Fibroblast of lung (primary cell): Measurements from ENCODE around the gene LAP3.

Experiments
- EZH2 ChIP-seq: IDR thresholded peaks from 2 replicates; pipeline ENCODE4 v1.5.1; 2012; ENCODE audit warnings: low read length, control low read depth, mild to moderate bottlenecking; ENCODE audit errors: missing control alignments
- TF ChIP-seq, protein P1 (sequence below), 2 donors: IDR thresholded peaks in 1 of 2; conservative IDR thresholded peaks in 1 of 2; 1 replicate in 1 of 2; 2 replicates in 1 of 2; pipeline ENCODE4 v1.5.1; 2011 to 2012; ENCODE audit warnings: low read length in 2 of 2, control low read depth in 1 of 2, inconsistent platforms in 1 of 2, low read depth in 1 of 2, mild to moderate bottlenecking in 1 of 2

DNA sequence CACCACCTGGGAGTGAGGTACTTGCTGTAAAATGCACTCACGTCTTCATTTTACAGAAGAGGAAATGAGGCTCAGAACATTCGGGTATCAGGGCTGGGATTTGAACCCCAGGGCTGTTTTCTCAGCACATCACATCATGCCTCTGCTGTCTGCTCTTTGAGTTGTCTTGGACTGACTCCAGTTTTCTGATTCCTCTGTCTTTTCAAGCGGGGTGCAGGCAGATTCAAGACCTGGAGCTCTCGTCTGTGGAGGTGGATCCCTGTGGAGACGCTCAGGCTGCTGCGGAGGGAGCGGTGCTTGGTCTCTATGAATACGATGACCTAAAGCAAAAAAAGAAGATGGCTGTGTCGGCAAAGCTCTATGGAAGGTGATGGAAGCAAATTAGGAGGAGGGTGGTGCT lies 6.3 kb downstream of the LAP3 start:
- TF ChIP-seq, protein P1, sequence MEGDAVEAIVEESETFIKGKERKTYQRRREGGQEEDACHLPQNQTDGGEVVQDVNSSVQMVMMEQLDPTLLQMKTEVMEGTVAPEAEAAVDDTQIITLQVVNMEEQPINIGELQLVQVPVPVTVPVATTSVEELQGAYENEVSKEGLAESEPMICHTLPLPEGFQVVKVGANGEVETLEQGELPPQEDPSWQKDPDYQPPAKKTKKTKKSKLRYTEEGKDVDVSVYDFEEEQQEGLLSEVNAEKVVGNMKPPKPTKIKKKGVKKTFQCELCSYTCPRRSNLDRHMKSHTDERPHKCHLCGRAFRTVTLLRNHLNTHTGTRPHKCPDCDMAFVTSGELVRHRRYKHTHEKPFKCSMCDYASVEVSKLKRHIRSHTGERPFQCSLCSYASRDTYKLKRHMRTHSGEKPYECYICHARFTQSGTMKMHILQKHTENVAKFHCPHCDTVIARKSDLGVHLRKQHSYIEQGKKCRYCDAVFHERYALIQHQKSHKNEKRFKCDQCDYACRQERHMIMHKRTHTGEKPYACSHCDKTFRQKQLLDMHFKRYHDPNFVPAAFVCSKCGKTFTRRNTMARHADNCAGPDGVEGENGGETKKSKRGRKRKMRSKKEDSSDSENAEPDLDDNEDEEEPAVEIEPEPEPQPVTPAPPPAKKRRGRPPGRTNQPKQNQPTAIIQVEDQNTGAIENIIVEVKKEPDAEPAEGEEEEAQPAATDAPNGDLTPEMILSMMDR (conservative IDR thresholded peaks at IDR 0.05 in 1 of 2, IDR thresholded peaks at IDR 0.05 in 1 of 2; ENCODE audit: low read depth in 1 of 2, low read length in 2 of 2): no peak
- no peak for TF ChIP-seq EZH2
